Kidney (tissue), 14 donors: ENCODE data around the gene ITGB8. TPM values are rescaled to one million over a fixed set of nuclear protein-coding genes. Genes with fewer than 3 reads are reported as not detected.

ENCODE experiments used
- DNase-seq, 5 donors: peaks; one replicate each; pipeline ENCODE4 v3.0.0-alpha.2; 2013 to 2020
- FAIRE-seq: peaks from 2 replicates; lab custom pipeline; 2012; peaks lifted over from hg19 to GRCh38; lab: Jason Lieb, UNC
- H3K27ac ChIP-seq, 2 donors: one replicate each; pipeline ENCODE4 v1.7.0; 2013; ENCODE audit warnings: low read depth in 2 of 2, low read length in 2 of 2, inconsistent platforms in 1 of 2
- H3K27me3 ChIP-seq: one replicate; pipeline ENCODE4 v1.7.1; 2013; ENCODE audit warnings: low read length, inconsistent platforms; ENCODE audit not compliant: control insufficient read depth, insufficient read depth
- H3K36me3 ChIP-seq, 3 donors: one replicate each; pipeline versions ENCODE4 v1.7.0 to v1.7.1; 2013; ENCODE audit warnings: low read length in 3 of 3, control low read depth in 1 of 3, inconsistent platforms in 1 of 3; ENCODE audit not compliant: insufficient read depth in 3 of 3, control insufficient read depth in 2 of 3
- H3K4me1 ChIP-seq, 3 donors: one replicate each; pipeline versions ENCODE4 v1.7.0 to v1.7.1; 2013; ENCODE audit warnings: low read length in 3 of 3, inconsistent platforms in 1 of 3, low read depth in 1 of 3; ENCODE audit not compliant: control insufficient read depth in 2 of 3, insufficient read depth in 2 of 3
- H3K4me3 ChIP-seq, 3 donors: one replicate each; pipeline versions ENCODE4 v1.7.0 to v1.8.1; 2013; ENCODE audit warnings: low read length in 3 of 3, control low read depth in 1 of 3, inconsistent platforms in 1 of 3
- H3K9ac ChIP-seq, 3 donors: one replicate each; pipeline versions ENCODE4 v1.7.0 to v1.7.1; 2013; ENCODE audit warnings: low read length in 3 of 3, control low read depth in 1 of 3, inconsistent platforms in 1 of 3
- H3K9me3 ChIP-seq, 3 donors: one replicate each; pipeline versions ENCODE4 v1.7.0 to v1.7.1; 2013; ENCODE audit warnings: low read length in 3 of 3, control low read depth in 1 of 3, inconsistent platforms in 1 of 3; ENCODE audit not compliant: control insufficient read depth in 2 of 3, insufficient read depth in 1 of 3
- intact Hi-C: fragments of 100-400 bp; cut with DNase I; formaldehyde crosslinking; loops from one replicate; pipeline ENCODE4 v1.11.1; 2022
- polyA plus RNA-seq: library from polyadenylated mRNA; stranded (reverse); fragments of 350-450 nt; fragmentation: Illumina TruSeq; extraction: RNeasy Lipid Tissue Mini Kit (QIAGEN cat#74804); gene quantifications from one replicate; pipeline ENCODE4 v1.2.3, GENCODE V29; 2014; ENCODE audit warnings: low read depth, low replicate concordance; ENCODE audit not compliant: insufficient read depth
- total RNA-seq: library from RNA; stranded (reverse); fragmentation: NEBNext Ultra II Directional; extraction: Animal tissue kit (Norgen Biotek cat#: 25700); gene quantifications from one replicate; pipeline ENCODE4 v1.2.1, GENCODE V29; 2021
- TF ChIP-seq, protein P1 (sequence below): IDR thresholded peaks from 3 replicates; pipeline ENCODE4 v1.5.1; 2012; ENCODE audit warnings: mild to moderate bottlenecking, moderate library complexity, borderline replicate concordance; ENCODE audit not compliant: insufficient read depth; ENCODE audit errors: extremely low read depth
- donor health status: control.
- donor health status: control.
- donor health status: control.
- donor health status: control.
- donor health status: control.
- donor health status: DM: yes; HTN: yes; CAD: no.
- donor health status: Normal renal cell carcinoma (clear cell type).

The ITGB8 gene
- total and polyA plus RNA-seq, 2 donors from 2014 or later = 10.3 to 213 TPM

DNA sequence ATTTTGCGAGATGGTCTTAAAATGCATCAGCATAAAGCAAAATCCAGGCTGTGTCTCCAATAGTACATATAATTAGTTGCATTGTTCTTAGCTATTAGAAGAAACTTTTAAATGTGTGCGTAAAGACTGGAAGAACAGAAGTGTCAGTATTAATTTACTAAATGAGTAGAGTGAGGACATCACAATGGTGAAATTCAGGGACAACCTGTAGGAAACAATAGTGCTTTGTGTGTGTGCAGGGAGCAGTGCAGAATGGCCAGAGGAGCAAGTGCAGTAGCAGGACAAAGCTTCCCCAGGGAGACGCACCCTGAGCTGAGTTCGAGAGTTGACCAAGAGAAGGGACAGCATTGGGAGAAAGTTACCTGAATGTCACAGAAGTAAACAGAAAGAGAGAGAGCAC, 13.7 kb downstream of the ITGB8 start:
- no peak for FAIRE-seq

DNA sequence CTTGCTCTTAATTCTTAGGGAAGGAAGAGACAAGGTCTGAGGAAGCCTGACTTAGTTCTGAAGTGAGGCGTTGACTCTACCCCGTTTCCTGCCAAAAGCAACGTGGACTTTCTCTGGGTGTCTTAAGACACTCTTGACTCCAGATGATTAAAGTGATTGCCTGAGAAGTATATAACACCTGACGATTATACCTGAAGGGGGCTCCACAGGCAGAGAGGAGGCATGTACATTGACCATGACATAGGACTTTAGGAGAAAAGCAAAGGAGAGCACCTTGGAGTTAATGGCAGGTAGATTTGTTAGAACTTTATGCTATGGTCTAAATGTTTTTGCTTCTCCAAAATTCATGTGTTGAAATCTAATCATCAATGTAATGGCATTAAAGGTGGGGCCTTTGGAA, 15.9 kb downstream of the ITGB8 start:
- Histone ChIP-seq H3K4me3 (no peak overlapping the region), H3K9ac (no peak overlapping the region), H3K36me3 (peaks cover 0 to 6% (median 0%) of the 10 kb centered on the region in 3 donors), H3K27me3 (no peaks in the 10 kb centered on the region), H3K4me1 (peaks cover 0 to 9% (median 0%) of the 10 kb centered on the region in 3 donors), H3K27ac (no peak overlapping the region), H3K9me3 (no peaks in the 10 kb centered on the region)
- DNase-seq = no peak
- TF ChIP-seq, protein P1, sequence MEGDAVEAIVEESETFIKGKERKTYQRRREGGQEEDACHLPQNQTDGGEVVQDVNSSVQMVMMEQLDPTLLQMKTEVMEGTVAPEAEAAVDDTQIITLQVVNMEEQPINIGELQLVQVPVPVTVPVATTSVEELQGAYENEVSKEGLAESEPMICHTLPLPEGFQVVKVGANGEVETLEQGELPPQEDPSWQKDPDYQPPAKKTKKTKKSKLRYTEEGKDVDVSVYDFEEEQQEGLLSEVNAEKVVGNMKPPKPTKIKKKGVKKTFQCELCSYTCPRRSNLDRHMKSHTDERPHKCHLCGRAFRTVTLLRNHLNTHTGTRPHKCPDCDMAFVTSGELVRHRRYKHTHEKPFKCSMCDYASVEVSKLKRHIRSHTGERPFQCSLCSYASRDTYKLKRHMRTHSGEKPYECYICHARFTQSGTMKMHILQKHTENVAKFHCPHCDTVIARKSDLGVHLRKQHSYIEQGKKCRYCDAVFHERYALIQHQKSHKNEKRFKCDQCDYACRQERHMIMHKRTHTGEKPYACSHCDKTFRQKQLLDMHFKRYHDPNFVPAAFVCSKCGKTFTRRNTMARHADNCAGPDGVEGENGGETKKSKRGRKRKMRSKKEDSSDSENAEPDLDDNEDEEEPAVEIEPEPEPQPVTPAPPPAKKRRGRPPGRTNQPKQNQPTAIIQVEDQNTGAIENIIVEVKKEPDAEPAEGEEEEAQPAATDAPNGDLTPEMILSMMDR = no peak
- FAIRE-seq = no peak
- intact Hi-C loops = no loop called here

More for the DNA sequence above, 13.7 kb downstream of the ITGB8 start:
- intact Hi-C loops = no loop called here
- no peaks in the 10 kb centered on the region for H3K27me3 ChIP-seq
- peaks cover 0 to 6% (median 3%) of the 10 kb centered on the region in 3 donors for H3K36me3 ChIP-seq
- no peaks in the 10 kb centered on the region for H3K9me3 ChIP-seq
- no peak overlapping the region for H3K27ac ChIP-seq
- no peak overlapping the region for H3K9ac ChIP-seq
- TF ChIP-seq, protein P1 = no peak
- H3K4me3 ChIP-seq = no peak overlapping the region
- no peak for DNase-seq
- H3K4me1 ChIP-seq = no peaks in the 10 kb centered on the region

DNA sequence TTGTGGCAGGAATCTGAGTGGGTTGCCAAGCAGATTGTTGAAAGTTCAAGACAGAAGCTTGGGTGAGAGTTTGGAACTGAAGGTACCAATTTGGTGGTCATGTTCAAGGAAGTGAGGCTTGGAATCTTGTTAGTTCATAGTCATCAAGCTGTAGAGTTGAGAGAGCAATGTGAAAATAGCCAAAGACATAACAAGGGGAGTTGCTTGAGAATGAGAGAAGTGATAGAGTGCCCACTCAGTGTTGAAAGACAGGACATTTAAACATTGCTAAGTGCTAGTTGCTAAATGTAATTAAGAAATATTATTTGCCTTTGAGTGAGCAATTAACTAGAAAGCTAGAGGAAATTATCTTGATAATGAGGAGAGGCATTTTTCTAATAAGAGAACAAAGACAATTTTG, 17.0 kb downstream of the ITGB8 start:
- H3K9ac ChIP-seq = no peak overlapping the region
- no peaks in the 10 kb centered on the region for H3K36me3 ChIP-seq
- H3K9me3 ChIP-seq = no peaks in the 10 kb centered on the region
- TF ChIP-seq, protein P1 = no peak
- peaks cover 0 to 9% (median 0%) of the 10 kb centered on the region in 3 donors for H3K4me1 ChIP-seq
- intact Hi-C loops = no loop called here
- no peak overlapping the region for H3K4me3 ChIP-seq
- DNase-seq (no peak), FAIRE-seq (no peak)
- no peaks in the 10 kb centered on the region for H3K27me3 ChIP-seq
- no peak overlapping the region for H3K27ac ChIP-seq

DNA sequence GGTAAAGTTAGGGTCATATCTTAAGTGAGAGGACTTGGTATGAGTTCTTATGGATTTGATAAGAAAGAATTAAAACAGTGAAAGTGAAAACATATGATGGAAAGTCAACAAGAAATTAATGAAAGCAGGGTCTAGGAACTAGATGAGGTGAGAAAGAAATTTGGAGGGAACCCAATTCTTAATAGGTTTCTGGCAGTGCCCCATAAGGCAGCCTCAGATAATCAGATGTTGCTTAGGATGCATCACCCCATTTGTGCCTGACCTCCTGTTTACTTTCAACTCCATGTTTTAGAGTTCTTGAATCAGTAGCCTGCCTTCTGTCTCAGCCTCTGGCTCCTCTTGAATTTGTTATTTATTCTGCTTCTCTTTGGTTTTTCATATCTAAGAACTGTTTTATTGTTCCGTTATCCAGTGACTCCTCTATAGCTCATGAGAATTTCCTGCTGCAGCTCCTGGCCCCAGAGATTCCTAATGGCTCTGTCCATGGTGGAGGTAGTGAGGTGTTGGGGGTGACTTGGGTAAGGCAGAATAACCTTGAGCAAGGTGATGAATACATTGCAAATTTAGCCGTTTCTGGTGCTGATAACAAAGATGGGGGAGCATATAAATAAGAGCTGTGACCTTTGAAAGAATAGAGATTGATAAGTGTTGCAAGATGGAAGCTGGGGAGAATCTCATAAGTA, 17.6 kb downstream of the ITGB8 start:
- no peak overlapping the region for H3K4me3 ChIP-seq
- intact Hi-C loops = no loop called here
- H3K9ac ChIP-seq = no peak overlapping the region
- H3K36me3 ChIP-seq = no peaks in the 10 kb centered on the region
- peaks cover 0 to 9% (median 0%) of the 10 kb centered on the region in 3 donors for H3K4me1 ChIP-seq
- DNase-seq (no peak), FAIRE-seq (no peak)
- H3K27me3 ChIP-seq = no peaks in the 10 kb centered on the region
- H3K9me3 ChIP-seq = no peaks in the 10 kb centered on the region
- no peak overlapping the region for H3K27ac ChIP-seq
- TF ChIP-seq, protein P1 = no peak
